K562 (cell line): ENCODE measurements around the gene ASS1. TPM values are rescaled to one million over a fixed set of nuclear protein-coding genes. Genes with fewer than 3 reads are reported as not detected.

ENCODE experiments used
- ATAC-seq: fragments of 200-7000 bp; cut with Tn5 transposase; 3 replicates; pipeline ENCODE4 v1.9.1; 2020; ENCODE audit warnings: moderate library complexity
- BruUV-seq: library from RNA; stranded (reverse); fragments of 400-500 nt; replicated peaks from 2 replicates; lab custom pipeline; 2021; lab: Mats Ljungman, UMichigan
- CTCF ChIA-PET: fragments of 300-600 bp; formaldehyde crosslinking; extraction: SDS; loops from one replicate; lab custom pipeline; 2021; ENCODE audit warnings: low intra/inter-chr PET ratio; lab: Yijun Ruan, JAX
- POLR2A ChIA-PET: fragments of 300-600, 350-650 bp; sonication (Branson Sonifier 250); formaldehyde crosslinking; extraction: SDS; loops from one replicate; lab custom pipeline; 2021; ENCODE audit warnings: antibody characterized with exemption, inconsistent platforms; lab: Yijun Ruan, JAX
- DNase-seq, 4 experiments: peaks; one replicate each; pipeline versions ENCODE4 v3.0.0 to v3.0.0-alpha.2; 2011 to 2018; ENCODE audit warnings: low spot score in 3 of 4, mixed read lengths in 3 of 4; ENCODE audit errors: extremely low read depth in 1 of 4
- FAIRE-seq: peaks from 2 replicates; lab custom pipeline; 2011; peaks lifted over from hg19 to GRCh38; lab: Jason Lieb, UNC
- H2AFZ ChIP-seq: 2 replicates; pipeline ENCODE4 v1.6.0; 2011; ENCODE audit warnings: low read depth, low read length, control low read depth, inconsistent platforms
- H3K27ac ChIP-seq: fragments of 200-600 bp; 3 replicates; pipeline ENCODE4 v1.8.0; 2011; ENCODE audit warnings: low read depth, mild to moderate bottlenecking, control low read depth, inconsistent platforms, low read length, moderate library complexity, mixed read lengths; ENCODE audit errors: extremely low read depth
- H3K27me3 ChIP-seq, 2 experiments: fragments of 300-600 bp in 1 of 2; 2 replicates in 1 of 2; 3 replicates in 1 of 2; pipeline versions ENCODE4 v1.6.0 to v1.8.0; 2011; ENCODE audit warnings: inconsistent platforms in 2 of 2, low read length in 2 of 2, mild to moderate bottlenecking in 1 of 2, mixed read lengths in 1 of 2, moderate library complexity in 1 of 2; ENCODE audit not compliant: control insufficient read depth in 2 of 2, insufficient read depth in 2 of 2
- H3K36me3 ChIP-seq: fragments of 300-600 bp; 3 replicates; pipeline ENCODE4 v1.8.0; 2011; ENCODE audit warnings: mild to moderate bottlenecking, low read length, inconsistent platforms; ENCODE audit not compliant: control insufficient read depth, insufficient read depth
- H3K4me1 ChIP-seq, 2 experiments: fragments of 200-600 bp in 1 of 2; replicated peaks in 1 of 2; 2 replicates in 1 of 2; 3 replicates in 1 of 2; pipeline versions ENCODE4 v1.5.1 to v1.8.0; 2011; ENCODE audit warnings: inconsistent platforms in 2 of 2, low read length in 2 of 2, mild to moderate bottlenecking in 1 of 2, mixed read lengths in 1 of 2, moderate library complexity in 1 of 2; ENCODE audit not compliant: control insufficient read depth in 2 of 2, insufficient read depth in 2 of 2
- H3K4me2 ChIP-seq: 2 replicates; pipeline ENCODE4 v1.6.1; 2011; ENCODE audit warnings: low read length, control low read depth, inconsistent platforms, mixed read lengths; ENCODE audit not compliant: insufficient read depth
- H3K4me3 ChIP-seq: fragments of 200-600 bp; sonication (generic), shearing (Covaris generic); 2 replicates; pipeline ENCODE4 v1.5.1; 2016; ENCODE audit warnings: control low read depth, inconsistent platforms
- H3K79me2 ChIP-seq: fragments of 200-600 bp; 3 replicates; pipeline ENCODE4 v1.8.0; 2011; ENCODE audit warnings: low read length, inconsistent platforms; ENCODE audit not compliant: control insufficient read depth, insufficient read depth
- H3K9ac ChIP-seq, 2 experiments: 2 replicates each; pipeline versions ENCODE4 v1.6.0 to v1.6.1; 2011; ENCODE audit warnings: low read depth in 2 of 2, low read length in 2 of 2, control low read depth in 1 of 2, inconsistent platforms in 1 of 2, mild to moderate bottlenecking in 1 of 2, mixed read lengths in 1 of 2; ENCODE audit not compliant: insufficient read depth in 1 of 2
- H3K9me1 ChIP-seq: one replicate; pipeline ENCODE4 v1.6.0; 2011; ENCODE audit warnings: inconsistent platforms, mild to moderate bottlenecking, low read length, moderate library complexity; ENCODE audit not compliant: control insufficient read depth, insufficient read depth
- H3K9me3 ChIP-seq: replicated peaks from 2 replicates; pipeline ENCODE4 v1.5.1; 2011; ENCODE audit warnings: low read depth, low read length, inconsistent platforms; ENCODE audit not compliant: control insufficient read depth, insufficient read depth
- H4K20me1 ChIP-seq: replicated peaks from 2 replicates; pipeline ENCODE4 v1.6.1; 2011; ENCODE audit warnings: low read length, inconsistent platforms, mixed read lengths; ENCODE audit not compliant: control insufficient read depth, insufficient read depth
- ARID1B ChIP-seq: fragments of 450-650 bp; IDR thresholded peaks from 2 replicates; pipeline ENCODE4 v1.6.1; 2016; ENCODE audit warnings: antibody characterized with exemption, mild to moderate bottlenecking, inconsistent platforms
- BCOR ChIP-seq: fragments of 450-650 bp; IDR thresholded peaks from 2 replicates; pipeline ENCODE4 v1.6.1; 2016
- KDM1A ChIP-seq, 2 experiments: fragments of 450-650 bp; IDR thresholded peaks; 2 replicates each; pipeline ENCODE4 v1.6.1; 2016; ENCODE audit warnings: mild to moderate bottlenecking in 2 of 2
- NFYB ChIP-seq: IDR thresholded peaks from 2 replicates; pipeline ENCODE4 v1.6.1; 2011; ENCODE audit warnings: mild to moderate bottlenecking, moderate library complexity; ENCODE audit not compliant: insufficient read length; ENCODE audit errors: extremely low read depth
- PTRF ChIP-seq: fragments of 450-650 bp; IDR thresholded peaks from 2 replicates; pipeline ENCODE4 v1.6.1; 2016; ENCODE audit warnings: mild to moderate bottlenecking, missing genetic modification characterization, missing compliant biosample characterization
- ZFP36 ChIP-seq: fragments of 150-350 bp; IDR thresholded peaks from 2 replicates; pipeline ENCODE4 v1.6.1; 2018; ENCODE audit warnings: low read length, low read depth; ENCODE audit not compliant: partially characterized antibody
- ZNF699 ChIP-seq: fragments of 250-450 bp; sonication (Bioruptor Pico); IDR thresholded peaks from 2 replicates; pipeline ENCODE4 v1.8.0; 2021; ENCODE audit warnings: mild to moderate bottlenecking, moderate library complexity; ENCODE audit not compliant: insufficient replicate concordance
- WGBS: fragments of 100-300 bp; shearing (Covaris generic); methylation state at CpG from one replicate; pipeline ENCODE4 v1.1.6; 2016; ENCODE audit warnings: low coverage, mixed read lengths; ENCODE audit not compliant: insufficient coverage; ENCODE audit errors: missing lambda C conversion rate; 5-methylcytosine and 5-hydroxymethylcytosine counted together
- in situ Hi-C: fragments of 300-500 bp; cut with MboI; formaldehyde crosslinking; loops from 4 replicates; pipeline ENCODE4 v1.15.0; 2018; ENCODE audit warnings: inconsistent platforms, mixed read lengths
- intact Hi-C: fragments of 100-400 bp; cut with micrococcal nuclease; formaldehyde crosslinking; loops from 2 replicates; pipeline ENCODE4 v1.14.2; 2022
- polyA plus RNA-seq, 8 experiments: library from polyadenylated mRNA; depleted of rRNA in 4 of 8; stranded (reverse) in 5 of 8; unstranded in 3 of 8; fragments of >200 nt; fragmentation: Nextera tagmentation in 2 of 8; fragmentation: Illumina TruSeq in 1 of 8; extraction: Ambion mirVana in 2 of 8; extraction: Trizol in 1 of 8; gene quantifications; 2 replicates each; pipeline versions ENCODE4 v1.2.1 to v1.2.3, GENCODE V29; 2011 to 2014; ENCODE audit warnings: inconsistent platforms in 1 of 8, missing spikeins in 1 of 8
- total RNA-seq, 7 experiments: library from RNA; depleted of rRNA in 6 of 7; stranded (reverse); fragments of >200 nt in 6 of 7; fragmentation: Illumina TruSeq in 2 of 7; extraction: Trizol in 2 of 7; gene quantifications; 2 replicates each; pipeline versions ENCODE4 v1.2.1 to v1.2.3, GENCODE V29; 2011 to 2021; ENCODE audit warnings: low replicate concordance in 1 of 7

ASS1 gene
- total and polyA plus RNA-seq, 9 of the 15 experiments (the other 6 are each of a cell fraction or from before 2014, with no cell fraction given), result 1.5 to 5.7 (median 3.7) TPM

- Histone ChIP-seq H3K36me3 (no peaks in the 10 kb centered on the region), H2AFZ (no peak overlapping the region), H4K20me1 (no peaks in the 10 kb centered on the region), H3K79me2 (no peaks in the 10 kb centered on the region), H3K4me3 (no peak overlapping the region), H3K27me3 (peaks cover 0 to 6% of the 10 kb centered on the region in 2 experiments; a peak in 2 of 5 replicates), H3K9ac (no peak overlapping the region), H3K4me2 (no peak overlapping the region), H3K9me3 (no peaks in the 10 kb centered on the region; the same call in 1 of the 2 replicates), H3K4me1 (peaks cover 28 to 32% of the 10 kb centered on the region in 2 experiments), H3K9me1 (no peaks in the 10 kb centered on the region), H3K27ac (no peak overlapping the region)
- CTCF ChIA-PET, result no interaction called here
- TF ChIP-seq BCOR (peak; percentile 51; the same call in 1 of the 2 replicates), KDM1A (IDR thresholded peaks at IDR 0.05) (0 out of 4 replicates have a peak, but pooled peaks of 1 of the 2 experiments have one; percentile 16), ZNF699 (CRISPR knock-in tag) (no peak), PTRF (tag) (no peak), ZFP36 (peak; percentile 22)
- DNase-seq (no peak), FAIRE-seq (no peak), ATAC-seq (no peak)
- BruUV-seq, result no TSS peak
- POLR2A ChIA-PET, result interaction anchor here (0.6 kb wide), 1 partner anchor 103 kb away, joined by 4 read pairs; no protein-coding TSS in a partner anchor
- in situ Hi-C loops (no loop called here), intact Hi-C loops (no loop called here)
- WGBS, result 30% methylated on average over 6 of the region's 9 CpGs
These were observed 1.9 kb upstream of the ASS1 start for GRCh38 chr9:130442746-130443455.

DNA sequence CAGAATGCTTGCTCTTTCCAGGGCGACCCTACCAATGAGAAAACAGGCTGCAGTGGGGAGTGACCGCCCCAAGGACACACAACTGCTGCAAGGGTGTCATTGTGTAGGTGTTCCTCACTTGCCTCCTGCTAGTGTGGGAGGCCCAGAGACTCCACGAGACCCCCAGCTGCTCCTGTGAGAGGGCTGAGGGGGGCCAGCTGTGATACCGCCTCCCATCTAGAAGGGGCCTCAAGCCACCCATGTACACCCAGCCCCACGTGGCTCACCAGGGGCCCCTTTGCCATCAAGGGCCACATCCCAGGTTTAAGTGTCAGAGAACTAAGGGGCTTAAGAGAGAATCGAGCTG lies 1.3 kb upstream of the ASS1 start:
- Histone ChIP-seq H3K9me3 (no peaks in the 10 kb centered on the region; the same call in 1 of the 2 replicates), H3K4me1 (peaks cover 32 to 37% of the 10 kb centered on the region in 2 experiments), H3K79me2 (no peaks in the 10 kb centered on the region), H3K36me3 (no peaks in the 10 kb centered on the region), H3K27me3 (peaks cover 0 to 6% of the 10 kb centered on the region in 2 experiments; a peak in 2 of 5 replicates), H3K4me2 (no peak overlapping the region), H3K4me3 (no peak overlapping the region), H2AFZ (no peak overlapping the region), H3K27ac (no peak overlapping the region), H4K20me1 (no peaks in the 10 kb centered on the region), H3K9me1 (no peaks in the 10 kb centered on the region), H3K9ac (no peak overlapping the region)
- CTCF ChIA-PET, result no interaction called here
- POLR2A ChIA-PET, result no interaction called here
- no TSS peak for BruUV-seq
- DNase-seq (no peak), ATAC-seq (no peak), FAIRE-seq (no peak)
- 25% methylated on average over 4 of the region's 6 CpGs for WGBS
- in situ Hi-C loops, result no loop called here
- TF ChIP-seq ARID1B (no peak), NFYB (no peak)
- intact Hi-C loops, result no loop called here
